H1 (cell line): Measurements from ENCODE around the gene RAB24. TPM values are rescaled to one million over a fixed set of nuclear protein-coding genes. Genes with fewer than 3 reads are reported as not detected.

Source experiments
- CTCF ChIA-PET: fragments of 300-600 bp; sonication (Branson Sonifier 250); formaldehyde crosslinking; loops from one replicate; lab custom pipeline; 2021; ENCODE audit not compliant: partially characterized antibody; lab: Charles Lee
- POLR2A ChIA-PET: fragments of 300-600 bp; sonication (Branson Sonifier 250); formaldehyde crosslinking; loops from one replicate; lab custom pipeline; 2021; ENCODE audit warnings: inconsistent platforms; ENCODE audit not compliant: partially characterized antibody; lab: Charles Lee
- DNase-seq, 2 experiments: peaks; one replicate each; pipeline versions ENCODE4 v3.0.0 to v3.0.0-alpha.2; 2010 to 2022; ENCODE audit warnings: low spot score in 2 of 2, low read depth in 1 of 2, mixed read lengths in 1 of 2
- FAIRE-seq: peaks from 2 replicates; lab custom pipeline; 2011; peaks lifted over from hg19 to GRCh38; lab: Jason Lieb, UNC
- H2AFZ ChIP-seq: 2 replicates; pipeline ENCODE4 v1.8.1; 2012; ENCODE audit warnings: low read length, inconsistent platforms
- H2AK5ac ChIP-seq: 2 replicates; pipeline ENCODE4 v1.6.1; 2013; ENCODE audit warnings: low read depth, low read length
- H2BK120ac ChIP-seq: replicated peaks from 2 replicates; pipeline ENCODE3; 2013; ENCODE audit warnings: low read depth, low read length, inconsistent platforms
- H2BK12ac ChIP-seq: 2 replicates; pipeline ENCODE4 v1.6.1; 2013; ENCODE audit warnings: low read depth, low read length
- H2BK15ac ChIP-seq: 2 replicates; pipeline ENCODE4 v1.6.1; 2013; ENCODE audit warnings: low read length
- H2BK20ac ChIP-seq: 2 replicates; pipeline ENCODE4 v1.6.1; 2013; ENCODE audit warnings: low read length
- H2BK5ac ChIP-seq: 2 replicates; pipeline ENCODE4 v1.6.1; 2013; ENCODE audit warnings: low read depth, low read length
- H3K14ac ChIP-seq: 2 replicates; pipeline ENCODE4 v1.6.1; 2013; ENCODE audit warnings: inconsistent platforms; ENCODE audit not compliant: insufficient read length
- H3K18ac ChIP-seq: 2 replicates; pipeline ENCODE4 v1.6.1; 2013; ENCODE audit warnings: low read length; ENCODE audit errors: extremely low read depth
- H3K23ac ChIP-seq: 2 replicates; pipeline ENCODE4 v1.6.1; 2013; ENCODE audit warnings: inconsistent platforms; ENCODE audit not compliant: insufficient read length
- H3K23me2 ChIP-seq: 2 replicates; pipeline ENCODE4 v1.6.1; 2013; ENCODE audit warnings: low read depth, low read length
- H3K27ac ChIP-seq: 2 replicates; pipeline ENCODE4 v1.6.1; 2011; ENCODE audit warnings: low read depth, low read length, inconsistent platforms
- H3K27me3 ChIP-seq, 4 experiments: replicated peaks in 1 of 4; 1 replicate in 1 of 4; 2 replicates in 3 of 4; pipeline versions ENCODE4 v1.6.1 to v1.8.1; 2011 to 2013; ENCODE audit warnings: low read length in 3 of 4, mild to moderate bottlenecking in 3 of 4, inconsistent platforms in 2 of 4, mixed read lengths in 2 of 4, moderate library complexity in 1 of 4; ENCODE audit not compliant: control insufficient read depth in 3 of 4, insufficient read depth in 3 of 4; ENCODE audit errors: extremely low read depth in 1 of 4
- H3K36me3 ChIP-seq, 4 experiments: 2 replicates each; pipeline versions ENCODE4 v1.6.1 to v1.8.1; 2011 to 2013; ENCODE audit warnings: mild to moderate bottlenecking in 4 of 4, low read length in 3 of 4, moderate library complexity in 2 of 4, control low read depth in 1 of 4, inconsistent platforms in 1 of 4; ENCODE audit not compliant: insufficient read depth in 4 of 4, control insufficient read depth in 2 of 4
- H3K4ac ChIP-seq: replicated peaks from 2 replicates; pipeline ENCODE3; 2013; ENCODE audit warnings: low read length, low read depth, mixed read lengths, inconsistent platforms; ENCODE audit not compliant: insufficient read length
- H3K4me1 ChIP-seq, 4 experiments: replicated peaks in 1 of 4; 1 replicate in 1 of 4; 2 replicates in 3 of 4; pipeline versions ENCODE4 v1.6.1 to v1.8.1; 2011 to 2013; ENCODE audit warnings: low read length in 3 of 4, inconsistent platforms in 2 of 4, mixed read lengths in 1 of 4; ENCODE audit not compliant: insufficient read depth in 4 of 4, control insufficient read depth in 3 of 4
- H3K4me2 ChIP-seq, 2 experiments: 2 replicates each; pipeline versions ENCODE4 v1.6.1 to v1.8.1; 2011 to 2013; ENCODE audit warnings: low read depth in 2 of 2, low read length in 2 of 2, control low read depth in 1 of 2, inconsistent platforms in 1 of 2, mild to moderate bottlenecking in 1 of 2; ENCODE audit not compliant: insufficient read depth in 1 of 2
- H3K4me3 ChIP-seq, 4 experiments: fragments of 200-600, 300-600 bp in 1 of 4; sonication (generic), shearing (Covaris generic), sonication (Bioruptor Twin) in 1 of 4; 2 replicates each; pipeline versions ENCODE4 v1.5.1 to v1.8.1; 2011 to 2016; ENCODE audit warnings: low read length in 4 of 4, low read depth in 3 of 4, control low read depth in 2 of 4, inconsistent platforms in 2 of 4, mild to moderate bottlenecking in 2 of 4, mixed read lengths in 1 of 4, moderate library complexity in 1 of 4; ENCODE audit not compliant: insufficient read depth in 2 of 4; ENCODE audit errors: extremely low read depth in 1 of 4
- H3K56ac ChIP-seq: replicated peaks from 2 replicates; pipeline ENCODE3; 2013; ENCODE audit warnings: low read depth, mild to moderate bottlenecking, mixed read lengths, low read length, inconsistent platforms; ENCODE audit not compliant: insufficient read length
- H3K79me1 ChIP-seq: 2 replicates; pipeline ENCODE4 v1.6.1; 2013; ENCODE audit warnings: low read depth, low read length, control low read depth
- H3K79me2 ChIP-seq, 2 experiments: 2 replicates each; pipeline versions ENCODE4 v1.6.1 to v1.8.1; 2012 to 2013; ENCODE audit warnings: low read length in 2 of 2, mild to moderate bottlenecking in 2 of 2, inconsistent platforms in 1 of 2; ENCODE audit not compliant: insufficient read depth in 2 of 2, control insufficient read depth in 1 of 2
- H3K9ac ChIP-seq, 4 experiments: replicated peaks in 1 of 4; 1 replicate in 1 of 4; 2 replicates in 3 of 4; pipeline versions ENCODE4 v1.6.1 to v1.8.1; 2011 to 2013; ENCODE audit warnings: low read depth in 3 of 4, low read length in 3 of 4, control low read depth in 2 of 4, mild to moderate bottlenecking in 2 of 4, moderate library complexity in 2 of 4, inconsistent platforms in 1 of 4; ENCODE audit errors: extremely low read depth in 1 of 4
- H3K9me3 ChIP-seq, 2 experiments: 2 replicates each; pipeline versions ENCODE4 v1.6.1 to v1.8.1; 2012 to 2013; ENCODE audit warnings: mild to moderate bottlenecking in 2 of 2, moderate library complexity in 2 of 2, control low read depth in 1 of 2, inconsistent platforms in 1 of 2, low read depth in 1 of 2, low read length in 1 of 2, mixed read lengths in 1 of 2; ENCODE audit not compliant: insufficient read depth in 2 of 2
- H4K20me1 ChIP-seq, 2 experiments: replicated peaks in 1 of 2; 2 replicates each; pipeline versions ENCODE3 to v1.8.1; 2011 to 2013; ENCODE audit warnings: inconsistent platforms in 2 of 2, low read length in 2 of 2, mild to moderate bottlenecking in 1 of 2; ENCODE audit not compliant: insufficient read depth in 2 of 2, control insufficient read depth in 1 of 2
- H4K5ac ChIP-seq: 2 replicates; pipeline ENCODE4 v1.6.1; 2013; ENCODE audit warnings: low read length, low read depth, mixed read lengths, inconsistent platforms; ENCODE audit not compliant: insufficient read length
- H4K8ac ChIP-seq: 2 replicates; pipeline ENCODE4 v1.8.0; 2013; ENCODE audit warnings: mild to moderate bottlenecking, moderate library complexity, low read length, inconsistent platforms; ENCODE audit not compliant: insufficient read depth; ENCODE audit errors: extremely low read depth
- H4K91ac ChIP-seq: replicated peaks from 2 replicates; pipeline ENCODE3; 2013; ENCODE audit warnings: low read length, mixed read lengths, inconsistent platforms; ENCODE audit not compliant: insufficient read length
- KDM5A ChIP-seq: fragments of 200-600 bp; IDR thresholded peaks from 2 replicates; pipeline ENCODE4 v1.7.1; 2012; ENCODE audit warnings: mild to moderate bottlenecking, low read length, inconsistent platforms, mixed read lengths
- POLR2A ChIP-seq, 2 experiments: IDR thresholded peaks; 1 replicate in 1 of 2; 2 replicates in 1 of 2; pipeline ENCODE4 v1.6.1; 2011; ENCODE audit warnings: low read depth in 2 of 2, low read length in 2 of 2, mild to moderate bottlenecking in 2 of 2; ENCODE audit errors: control extremely low read depth in 1 of 2
- WGBS, 2 experiments: shearing (Covaris generic) in 1 of 2; methylation state at CpG; one replicate each; pipeline versions ENCODE4 v1.1.6 to v1.1.7; 2013 to 2015; ENCODE audit warnings: low lambda C conversion rate in 2 of 2, mixed read lengths in 2 of 2, inconsistent platforms in 1 of 2, low coverage in 1 of 2, missing lambda C conversion rate in 1 of 2; ENCODE audit not compliant: insufficient replicate concordance in 2 of 2, insufficient coverage in 1 of 2, insufficient read length in 1 of 2; ENCODE audit errors: extremely low coverage in 1 of 2, missing lambda C conversion rate in 1 of 2; 5-methylcytosine and 5-hydroxymethylcytosine counted together
- polyA plus RNA-seq, 7 experiments: library from polyadenylated mRNA; depleted of rRNA in 3 of 7; stranded (reverse) in 5 of 7; unstranded in 2 of 7; fragments of >200 nt in 5 of 7; fragments of 200-250 nt in 2 of 7; gene quantifications; 1 replicate in 5 of 7; 2 replicates in 1 of 7; 4 replicates in 1 of 7; pipeline versions ENCODE4 v1.2.1 to v1.2.3, GENCODE V29; 2011 to 2013; ENCODE audit warnings: missing spikeins in 2 of 7, mixed read lengths in 2 of 7
- total RNA-seq: library from RNA; stranded (reverse); fragmentation: NEBNext Ultra II Directional; extraction: Animal tissue kit (Norgen Biotek cat#: 25700); gene quantifications from 2 replicates; pipeline ENCODE4 v1.2.1, GENCODE V29; 2021

Gene RAB24
- total and polyA plus RNA-seq, 2 of the 8 experiments (the other 6 are each of a cell fraction or from before 2014, with no cell fraction given), result 18.8 to 33.8 TPM

- Histone ChIP-seq H3K4me3 (no peak overlapping the region), H4K8ac (no peak overlapping the region), H3K27ac (no peak overlapping the region), H2BK120ac (no peak overlapping the region), H4K20me1 (peaks cover 11 to 20% of the 10 kb centered on the region in 2 experiments), H2BK15ac (no peak overlapping the region), H3K4ac (no peak overlapping the region), H4K91ac (no peak overlapping the region), H3K36me3 (peaks cover 3 to 24% (median 9%) of the 10 kb centered on the region in 4 experiments; a peak in 6 of 8 replicates), H4K5ac (no peak overlapping the region), H3K56ac (no peak overlapping the region), H3K23me2 (peaks cover 13% of the 10 kb centered on the region; the same call in 1 of the 2 replicates), H3K18ac (no peak overlapping the region), H2AK5ac (no peak overlapping the region), H2AFZ (no peak overlapping the region), H2BK5ac (no peak overlapping the region), H3K14ac (no peak overlapping the region), H3K27me3 (no peaks in the 10 kb centered on the region), H3K9ac (no peak overlapping the region), H3K79me1 (peaks cover 9% of the 10 kb centered on the region), H3K9me3 (no peaks in the 10 kb centered on the region), H3K4me2 (peak overlapping the region in 1 of 2 experiments; percentile 67; a peak in 2 of 4 replicates), H3K79me2 (peaks cover 10 to 19% of the 10 kb centered on the region in 2 experiments), H3K23ac (no peak overlapping the region), H3K4me1 (peaks cover 3 to 20% (median 6%) of the 10 kb centered on the region in 4 experiments; a peak in 6 of 7 replicates), H2BK20ac (no peak overlapping the region), H2BK12ac (no peak overlapping the region)
- DNase-seq (no peak), FAIRE-seq (no peak)
- CTCF ChIA-PET, result interaction anchor here (0.7 to 6.5 kb wide), 11 partner anchors 8 to 641 kb away, joined by 3 to 37 read pairs (median 4); no protein-coding TSS in a partner anchor
- WGBS, 2 experiments, result 88% methylated on average over 7 of the region's 7 CpGs; no CpG with 5 or more reads in 1 of the 2 experiments
- POLR2A ChIA-PET, result interaction anchor here (0.6 to 12.1 kb wide), 13 partner anchors 11 to 326 kb away, joined by 3 to 111 read pairs (median 3); partner anchors contain the start of genes FAM193B, LMAN2, MXD3 and NSD1
- peak in 1 of 2 experiments; percentile 50; a peak in 1 of 3 replicates for TF ChIP-seq POLR2A (IDR thresholded peaks at IDR 0.05; ENCODE audit: control extremely low read depth in 1 of 2, low read depth in 2 of 2, low read length in 2 of 2)
- no peak for TF ChIP-seq KDM5A
Measured at GRCh38 chr5:177301503-177302165, 1.9 kb downstream of the RAB24 start.
